ENCODE data around the gene CNST.

- no peak for TF ChIP-seq CTCF (optimal IDR thresholded peaks at IDR 0.05 in 1 of 3, IDR thresholded peaks at IDR 0.05 in 1 of 3, conservative IDR thresholded peaks at IDR 0.05 in 1 of 3; ENCODE audit: extremely low read depth in 1 of 3, insufficient read depth in 2 of 3, low read length in 3 of 3)
- TF ChIP-seq EZH2 (IDR thresholded peaks at IDR 0.05; ENCODE audit: low read length) = no peak
Observed at GRCh38 chr1:246683521-246683920, 117.3 kb downstream of the CNST start.
